OCI-LY1 (cell line): ENCODE measurements around the gene TMEM256.
A peak's percentile ranks its signal among the peaks of the same experiment; 100 is the strongest.

Experiments
- H2AFZ ChIP-seq: fragments of 200-600 bp; sonication (generic), shearing (Covaris generic); 2 replicates; pipeline ENCODE4 v1.6.0; 2014; ENCODE audit warnings: antibody characterized with exemption, mild to moderate bottlenecking, low read length
- H3F3A ChIP-seq: fragments of 200-600 bp; sonication (generic), shearing (Covaris generic); 2 replicates; pipeline ENCODE4 v1.6.0; 2014; ENCODE audit warnings: mild to moderate bottlenecking, antibody characterized with exemption, low read length, moderate library complexity; ENCODE audit not compliant: insufficient read depth
- H3K27ac ChIP-seq: fragments of 200-600 bp; sonication (generic); 2 replicates; pipeline ENCODE4 v1.5.1; 2014; ENCODE audit warnings: low read length, mixed run types, mild to moderate bottlenecking, low read depth; ENCODE audit not compliant: poor library complexity, severe bottlenecking
- H3K27me3 ChIP-seq: fragments of 200-600 bp; sonication (generic); 2 replicates; pipeline ENCODE4 v1.6.0; 2014; ENCODE audit warnings: antibody characterized with exemption, mild to moderate bottlenecking, low read length, moderate library complexity; ENCODE audit not compliant: insufficient read depth
- H3K36me3 ChIP-seq: fragments of 200-600 bp; sonication (generic); 2 replicates; pipeline ENCODE4 v1.6.1; 2014; ENCODE audit warnings: mild to moderate bottlenecking, antibody characterized with exemption, low read length, moderate library complexity, mixed read lengths; ENCODE audit not compliant: insufficient read depth
- H3K4me1 ChIP-seq: fragments of 200-600 bp; sonication (generic); 2 replicates; pipeline ENCODE4 v1.5.1; 2014; ENCODE audit warnings: mild to moderate bottlenecking, low read length, moderate library complexity; ENCODE audit not compliant: insufficient read depth, severe bottlenecking
- H3K4me2 ChIP-seq: fragments of 200-600 bp; sonication (generic), shearing (Covaris generic); 2 replicates; pipeline ENCODE4 v1.6.1; 2014; ENCODE audit warnings: low read length
- H3K4me3 ChIP-seq: fragments of 200-600 bp; sonication (generic); 2 replicates; pipeline ENCODE4 v1.5.1; 2014; ENCODE audit warnings: low read length, low read depth, mild to moderate bottlenecking, mixed read lengths; ENCODE audit not compliant: poor library complexity, severe bottlenecking
- H3K79me2 ChIP-seq: fragments of 200-600 bp; shearing (Covaris generic); 2 replicates; pipeline ENCODE4 v1.6.1; 2016; ENCODE audit warnings: mixed run types, low read length, mixed read lengths; ENCODE audit not compliant: insufficient read depth
- H3K9ac ChIP-seq: fragments of 200-600 bp; sonication (generic), shearing (Covaris generic); 2 replicates; pipeline ENCODE4 v1.6.1; 2014; ENCODE audit warnings: mild to moderate bottlenecking, low read length, mixed read lengths
- H3K9me2 ChIP-seq: fragments of 200-600 bp; sonication (generic), shearing (Covaris generic); 2 replicates; pipeline ENCODE4 v1.6.1; 2014; ENCODE audit warnings: low read depth, mild to moderate bottlenecking, low read length, mixed read lengths
- H3K9me3 ChIP-seq: fragments of 200-600 bp; shearing (Covaris generic); 2 replicates; pipeline ENCODE4 v1.6.1; 2014; ENCODE audit warnings: low read length, mixed read lengths
- H4K20me1 ChIP-seq: fragments of 200-600 bp; sonication (generic), shearing (Covaris generic); 2 replicates; pipeline ENCODE4 v1.6.0; 2016; ENCODE audit warnings: mild to moderate bottlenecking, low read length; ENCODE audit not compliant: insufficient read depth
- EZH2 ChIP-seq: fragments of 200-600 bp; sonication (generic), shearing (Covaris generic); IDR thresholded peaks from 2 replicates; pipeline ENCODE4 v1.8.0; 2017; ENCODE audit warnings: borderline replicate concordance, mixed run types, mild to moderate bottlenecking, antibody characterized with exemption, low read length, moderate library complexity, mixed read lengths
- TF ChIP-seq, protein P1 (sequence below): fragments of 200-600 bp; sonication (generic), shearing (Covaris generic); IDR thresholded peaks from 2 replicates; pipeline ENCODE4 v1.5.1; 2017; ENCODE audit warnings: mild to moderate bottlenecking, antibody characterized with exemption, low read length, moderate library complexity, mixed read lengths

TMEM256 gene

DNA sequence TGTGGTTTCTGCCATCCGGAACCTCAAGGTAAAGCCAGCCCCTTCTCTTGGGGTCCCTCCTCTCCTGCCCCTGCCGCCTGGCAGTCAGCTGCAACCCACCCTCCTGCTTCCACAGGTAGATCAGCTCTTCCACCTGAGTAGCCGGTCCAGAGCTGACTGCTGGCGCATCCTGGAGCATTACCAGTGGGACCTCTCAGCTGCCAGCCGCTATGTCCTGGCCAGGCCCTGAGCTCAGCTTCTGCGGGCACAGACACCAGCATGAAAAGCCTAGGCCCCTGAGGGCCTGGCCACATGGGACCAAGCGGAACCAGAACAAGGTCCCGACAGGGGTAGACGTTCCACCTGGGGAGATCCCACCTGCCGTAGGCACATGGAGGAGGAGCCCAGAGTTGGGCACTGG lies 15.0 kb downstream of the TMEM256 start:
- Histone ChIP-seq H2AFZ (no peak overlapping the region), H3F3A (no peaks in the 10 kb centered on the region), H3K4me1 (peaks cover 21% of the 10 kb centered on the region), H3K9me2 (no peaks in the 10 kb centered on the region), H3K36me3 (peaks cover 4% of the 10 kb centered on the region; the same call in 1 of the 2 replicates), H3K9ac (no peak overlapping the region), H3K4me2 (no peak overlapping the region), H3K9me3 (no peaks in the 10 kb centered on the region), H3K27ac (no peak overlapping the region), H4K20me1 (no peaks in the 10 kb centered on the region), H3K79me2 (no peaks in the 10 kb centered on the region), H3K27me3 (no peaks in the 10 kb centered on the region), H3K4me3 (no peak overlapping the region)
- no peak for TF ChIP-seq EZH2
- TF ChIP-seq, protein P1, sequence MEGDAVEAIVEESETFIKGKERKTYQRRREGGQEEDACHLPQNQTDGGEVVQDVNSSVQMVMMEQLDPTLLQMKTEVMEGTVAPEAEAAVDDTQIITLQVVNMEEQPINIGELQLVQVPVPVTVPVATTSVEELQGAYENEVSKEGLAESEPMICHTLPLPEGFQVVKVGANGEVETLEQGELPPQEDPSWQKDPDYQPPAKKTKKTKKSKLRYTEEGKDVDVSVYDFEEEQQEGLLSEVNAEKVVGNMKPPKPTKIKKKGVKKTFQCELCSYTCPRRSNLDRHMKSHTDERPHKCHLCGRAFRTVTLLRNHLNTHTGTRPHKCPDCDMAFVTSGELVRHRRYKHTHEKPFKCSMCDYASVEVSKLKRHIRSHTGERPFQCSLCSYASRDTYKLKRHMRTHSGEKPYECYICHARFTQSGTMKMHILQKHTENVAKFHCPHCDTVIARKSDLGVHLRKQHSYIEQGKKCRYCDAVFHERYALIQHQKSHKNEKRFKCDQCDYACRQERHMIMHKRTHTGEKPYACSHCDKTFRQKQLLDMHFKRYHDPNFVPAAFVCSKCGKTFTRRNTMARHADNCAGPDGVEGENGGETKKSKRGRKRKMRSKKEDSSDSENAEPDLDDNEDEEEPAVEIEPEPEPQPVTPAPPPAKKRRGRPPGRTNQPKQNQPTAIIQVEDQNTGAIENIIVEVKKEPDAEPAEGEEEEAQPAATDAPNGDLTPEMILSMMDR = no peak

DNA sequence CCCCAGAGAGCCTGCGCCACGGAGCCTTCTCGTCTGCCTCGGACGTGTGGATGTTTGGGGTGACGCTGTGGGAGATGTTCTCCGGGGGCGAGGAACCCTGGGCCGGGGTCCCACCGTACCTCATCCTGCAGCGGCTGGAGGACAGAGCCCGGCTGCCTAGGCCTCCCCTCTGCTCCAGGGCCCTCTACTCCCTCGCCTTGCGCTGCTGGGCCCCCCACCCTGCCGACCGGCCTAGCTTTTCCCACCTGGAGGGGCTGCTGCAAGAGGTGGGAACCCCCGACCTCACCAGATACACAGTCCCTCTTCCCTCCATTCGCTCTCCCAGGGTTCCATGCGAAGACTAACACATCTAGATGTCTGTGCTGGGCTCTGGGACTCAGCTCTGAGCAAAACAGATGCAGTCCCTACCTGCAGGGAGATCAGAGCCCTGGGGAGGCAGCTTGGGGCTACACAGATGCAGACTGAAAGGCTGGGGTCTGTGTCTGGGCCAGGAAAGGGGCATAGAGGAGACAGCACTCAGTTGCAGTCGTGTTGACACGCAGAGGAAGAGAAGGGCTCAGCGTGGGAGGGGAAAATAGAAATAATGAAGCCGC lies 19.3 kb downstream of the TMEM256 start:
- Histone ChIP-seq H3K9me2 (no peaks in the 10 kb centered on the region), H3K4me3 (peak overlapping the region; percentile 68), H3K9me3 (peaks cover 3% of the 10 kb centered on the region), H3K27me3 (peaks cover 7% of the 10 kb centered on the region; the same call in 1 of the 2 replicates), H4K20me1 (no peaks in the 10 kb centered on the region), H2AFZ (0 out of 2 replicates have a peak overlapping the region, but pooled peaks have one; percentile 8), H3K4me1 (peaks cover 18% of the 10 kb centered on the region), H3K36me3 (peaks cover 4% of the 10 kb centered on the region; the same call in 1 of the 2 replicates), H3K79me2 (no peaks in the 10 kb centered on the region), H3K4me2 (peak overlapping the region; percentile 91), H3K9ac (peak overlapping the region; percentile 72), H3F3A (no peaks in the 10 kb centered on the region), H3K27ac (peak overlapping the region; percentile 1)
- TF ChIP-seq, protein P1 = no peak
- no peak for TF ChIP-seq EZH2

DNA sequence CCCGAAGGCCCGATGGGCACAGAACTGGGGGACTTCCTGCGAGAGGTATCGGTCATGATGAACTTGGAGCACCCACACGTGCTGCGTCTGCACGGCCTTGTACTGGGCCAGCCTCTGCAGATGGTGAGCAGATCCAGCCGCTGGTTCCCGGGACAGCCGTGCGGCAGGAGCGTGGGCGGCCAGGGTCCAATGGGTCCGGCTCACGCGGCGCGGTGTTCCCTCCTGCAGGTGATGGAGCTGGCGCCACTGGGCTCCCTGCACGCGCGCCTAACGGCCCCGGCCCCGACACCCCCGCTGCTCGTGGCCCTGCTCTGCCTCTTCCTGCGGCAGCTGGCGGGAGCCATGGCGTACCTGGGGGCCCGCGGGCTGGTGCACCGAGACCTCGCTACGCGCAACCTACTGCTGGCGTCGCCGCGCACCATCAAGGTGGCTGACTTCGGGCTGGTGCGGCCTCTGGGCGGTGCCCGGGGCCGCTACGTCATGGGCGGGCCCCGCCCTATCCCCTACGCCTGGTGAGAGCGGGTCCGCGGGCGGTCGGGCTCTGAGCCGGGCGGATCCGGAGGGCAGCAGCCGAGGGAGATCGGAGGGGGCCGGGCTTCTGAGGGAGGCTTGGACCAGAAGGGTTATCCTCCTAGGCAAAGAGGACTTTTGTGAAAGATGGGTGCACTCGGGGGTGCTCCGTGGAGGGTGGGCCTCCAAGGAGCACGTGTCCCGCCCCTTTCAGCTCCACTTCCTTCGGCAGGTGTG lies 20.0 kb downstream of the TMEM256 start:
- H2AFZ ChIP-seq = 0 out of 2 replicates have a peak overlapping the region, but pooled peaks have one; percentile 8
- H3K4me2 ChIP-seq = peak overlapping the region; percentile 91
- H3K4me1 ChIP-seq = peaks cover 18% of the 10 kb centered on the region
- H3K27ac ChIP-seq = peak overlapping the region; percentile 1
- H3K9me2 ChIP-seq = no peaks in the 10 kb centered on the region
- H3K36me3 ChIP-seq = peaks cover 4% of the 10 kb centered on the region; the same call in 1 of the 2 replicates
- H3F3A ChIP-seq = no peaks in the 10 kb centered on the region
- TF ChIP-seq, protein P1 = no peak
- TF ChIP-seq EZH2 = no peak
- peak overlapping the region; percentile 68 for H3K4me3 ChIP-seq
- no peaks in the 10 kb centered on the region for H4K20me1 ChIP-seq
- H3K9ac ChIP-seq = peak overlapping the region; percentile 72
- H3K9me3 ChIP-seq = peaks cover 9% of the 10 kb centered on the region
- peaks cover 8% of the 10 kb centered on the region; the same call in 1 of the 2 replicates for H3K27me3 ChIP-seq
- H3K79me2 ChIP-seq = no peaks in the 10 kb centered on the region
